SH-SY5Y (cell line): Measurements from ENCODE around the gene STX2.

Experiments
- GATA2 ChIP-seq: IDR thresholded peaks from 2 replicates; pipeline ENCODE4 v1.6.1; 2011; ENCODE audit warnings: mild to moderate bottlenecking, low read depth, low read length
- GATA3 ChIP-seq: IDR thresholded peaks from 2 replicates; pipeline ENCODE4 v1.6.1; 2011; ENCODE audit warnings: low read depth, mild to moderate bottlenecking, low read length, moderate library complexity

The STX2 gene

DNA sequence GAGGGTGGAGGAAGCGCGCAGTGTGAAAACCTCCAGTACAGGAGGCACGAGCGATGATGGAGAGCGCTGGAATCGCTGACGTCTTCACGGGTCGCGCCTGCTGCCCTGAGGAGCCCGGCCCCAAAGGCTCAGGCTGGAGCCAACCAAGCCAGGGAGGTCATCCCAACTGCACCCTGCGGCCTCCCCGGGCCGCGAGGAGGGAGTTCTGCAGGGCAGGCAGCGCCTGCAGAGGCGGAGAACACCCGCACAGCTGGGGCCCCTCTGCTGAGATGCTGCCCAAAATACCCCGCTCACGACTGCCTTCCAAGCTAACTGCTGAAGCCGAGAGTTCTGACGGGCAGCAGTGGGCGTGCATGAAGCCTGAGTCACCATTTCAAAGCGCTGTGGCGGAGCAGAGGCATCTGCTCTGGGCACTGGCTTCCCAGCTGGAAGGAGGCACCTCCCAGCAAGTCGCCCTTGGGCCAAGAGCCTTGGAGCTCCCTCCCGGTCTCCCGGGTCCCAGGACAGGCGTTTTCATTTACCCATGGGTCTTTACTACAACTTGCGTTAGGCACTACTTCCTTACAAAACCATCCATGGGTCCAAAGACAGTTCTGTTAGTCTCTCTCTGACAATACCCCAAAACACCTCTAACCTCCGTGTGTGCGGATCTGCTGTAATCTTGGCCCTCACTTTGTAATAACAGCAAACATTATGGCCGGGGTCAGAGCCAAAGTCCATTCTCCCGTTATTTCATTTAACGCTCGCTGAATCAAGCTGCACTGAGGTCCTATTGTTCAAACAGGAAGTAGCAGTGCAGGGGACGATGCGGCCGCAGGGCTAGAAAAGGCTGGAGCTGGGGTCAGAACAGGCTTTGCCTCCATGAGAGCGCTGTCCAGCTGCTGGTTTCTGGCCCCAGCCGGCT lies 62.8 kb downstream of the STX2 start:
- TF ChIP-seq GATA2 = no peak
- TF ChIP-seq GATA3 = no peak

DNA sequence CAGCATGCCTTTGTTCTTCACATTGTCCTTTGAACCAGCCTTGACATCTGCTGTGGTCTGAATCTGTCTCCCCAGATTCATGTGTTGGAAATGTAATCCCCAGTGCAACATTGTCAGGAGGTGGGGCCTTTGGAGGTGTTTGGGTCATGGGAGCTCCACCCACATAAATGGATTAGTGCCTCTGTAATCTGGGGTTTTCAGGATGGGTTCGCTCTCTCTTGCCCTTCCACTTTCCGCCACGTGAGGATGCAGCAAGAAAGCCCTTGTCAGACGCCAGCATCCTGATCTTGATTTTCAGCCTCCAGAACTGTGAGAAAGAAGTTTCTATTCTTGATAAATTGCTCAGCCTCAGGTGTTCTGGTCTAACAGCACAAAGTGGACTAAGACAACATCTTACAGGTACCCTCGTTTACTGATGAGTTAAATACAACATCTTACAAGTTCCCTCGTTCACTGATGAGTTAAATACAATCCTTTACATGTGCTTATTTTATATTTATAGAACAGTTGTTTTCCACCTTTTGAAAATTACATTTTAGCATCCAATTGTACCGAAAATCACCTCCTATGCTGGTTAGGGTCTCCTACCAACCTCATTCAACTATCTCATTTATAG lies 68.5 kb downstream of the STX2 start:
- no peak for TF ChIP-seq GATA3
- no peak for TF ChIP-seq GATA2

- TF ChIP-seq GATA2 = no peak
- no peak for TF ChIP-seq GATA3
Measured at GRCh38 chr12:130768120-130768519, 70.9 kb downstream of the STX2 start.

GRCh38 chr12:130766470-130766869 lies 72.6 kb downstream of the STX2 start:
- TF ChIP-seq GATA2 (no peak), GATA3 (no peak)

- no peak for TF ChIP-seq GATA2
- TF ChIP-seq GATA3 = no peak
Measured at GRCh38 chr12:130765186-130765659, 73.8 kb downstream of the STX2 start.

GRCh38 chr12:130764475-130765185 lies 74.4 kb downstream of the STX2 start:
- TF ChIP-seq GATA3 = no peak

DNA sequence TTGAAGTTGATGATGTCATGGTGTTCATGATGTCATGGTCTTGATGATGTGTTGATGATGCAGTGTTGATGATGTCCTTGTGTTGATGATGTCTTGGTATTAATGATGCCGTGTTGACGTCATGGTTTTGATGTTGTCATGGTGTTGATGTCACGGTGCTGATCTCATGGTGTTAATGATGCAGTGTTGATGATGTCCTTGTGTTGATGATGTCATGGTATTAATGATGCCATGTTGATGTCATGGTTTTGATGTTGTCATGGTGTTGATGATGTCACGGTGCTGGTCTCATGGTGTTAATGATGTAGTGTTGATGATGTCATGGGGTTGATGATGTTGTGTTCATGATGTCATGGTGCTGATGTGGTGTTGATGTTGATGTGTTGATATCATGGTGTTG lies 75.0 kb downstream of the STX2 start:
- TF ChIP-seq GATA3 (no peak), GATA2 (no peak)

DNA sequence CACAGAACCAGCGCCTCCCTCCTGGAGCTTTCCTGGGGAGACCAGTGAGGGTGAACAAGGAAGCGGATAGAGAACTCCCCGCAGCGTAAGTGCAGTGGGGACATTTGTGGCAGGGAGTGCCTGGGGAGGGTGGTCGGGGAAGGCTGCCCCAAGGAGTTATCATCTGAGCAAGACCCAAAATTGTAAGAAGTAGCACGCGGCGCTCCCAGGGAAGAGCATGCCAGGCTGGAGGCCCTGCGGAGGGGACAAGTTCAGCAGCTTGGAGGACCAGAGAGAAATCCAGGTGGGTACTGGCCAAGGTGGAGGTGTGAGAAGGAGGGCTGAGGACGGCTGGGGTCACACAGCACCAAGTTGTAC lies 76.8 kb downstream of the STX2 start:
- TF ChIP-seq GATA2 (no peak), GATA3 (no peak)

DNA sequence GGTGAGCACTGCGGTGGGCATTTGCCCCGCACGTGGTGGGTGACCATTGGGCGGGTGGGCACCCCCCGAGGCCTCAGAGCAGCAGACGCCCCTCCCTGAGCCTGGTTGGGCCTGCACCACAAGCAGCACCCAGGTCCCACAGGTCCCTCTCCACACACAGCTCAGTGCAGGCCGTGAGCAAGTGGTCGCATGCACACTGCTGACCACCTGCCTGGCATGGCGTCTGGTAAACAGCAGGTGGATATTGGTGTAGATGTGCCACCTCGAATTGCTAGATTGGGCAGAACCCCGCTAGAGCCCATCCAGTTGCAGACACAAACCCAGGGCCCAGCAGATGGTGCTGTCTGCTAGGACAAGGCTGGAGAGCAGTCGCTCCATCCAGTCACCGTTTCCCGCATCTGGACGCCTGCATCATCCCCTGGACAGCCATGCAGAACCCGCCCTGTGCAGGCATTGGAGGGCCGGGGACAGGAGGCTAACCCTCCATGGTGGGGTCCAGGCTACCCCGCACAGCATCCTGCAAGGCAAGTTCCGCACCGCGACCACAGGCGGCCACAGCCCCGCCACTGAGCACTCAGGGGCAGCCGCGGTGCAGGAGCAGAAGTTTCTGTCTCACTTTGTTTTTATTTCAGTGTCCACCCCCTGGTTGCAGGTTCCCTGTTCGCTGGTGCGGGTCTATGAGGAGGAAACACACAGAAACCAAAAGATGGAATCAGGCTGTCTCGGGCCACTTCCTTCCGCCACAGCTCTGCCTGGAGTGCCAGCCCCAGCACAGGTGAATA lies 77.3 kb downstream of the STX2 start:
- no peak for TF ChIP-seq GATA3
- TF ChIP-seq GATA2 = no peak

DNA sequence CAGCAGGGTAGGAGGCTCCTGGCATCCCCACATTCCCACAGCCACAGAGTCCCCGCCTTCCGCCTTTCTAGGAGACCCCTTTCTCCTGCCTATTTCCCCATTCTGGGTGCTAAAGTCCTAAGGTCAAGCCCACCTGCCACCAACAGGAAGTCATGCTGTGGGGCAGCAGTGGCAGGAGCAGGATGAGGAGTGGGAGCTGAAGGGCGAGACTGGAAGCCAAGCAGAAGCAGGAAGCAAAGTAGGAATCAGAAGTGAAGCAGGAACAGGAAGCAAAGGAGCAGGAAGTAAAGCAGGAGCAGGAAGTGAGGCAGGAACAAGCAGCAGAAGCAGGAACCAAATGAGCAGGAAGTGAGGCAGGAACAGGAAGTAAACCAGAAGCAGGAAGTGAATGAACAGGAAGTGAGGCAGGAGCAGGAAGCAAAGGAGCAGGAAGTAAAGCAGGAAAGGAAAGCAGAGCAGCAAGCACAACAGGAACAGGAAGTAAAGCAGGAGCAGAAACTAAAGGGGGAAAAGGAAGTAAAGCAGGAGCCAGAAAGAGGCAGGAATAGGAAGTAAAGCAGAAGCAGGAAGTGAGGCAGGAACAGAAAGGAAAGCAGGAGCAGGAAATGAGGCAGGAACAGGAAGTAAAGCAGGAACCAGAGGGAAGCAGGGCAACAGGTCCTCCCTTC lies 84.7 kb downstream of the STX2 start:
- TF ChIP-seq GATA3 (no peak), GATA2 (no peak)

DNA sequence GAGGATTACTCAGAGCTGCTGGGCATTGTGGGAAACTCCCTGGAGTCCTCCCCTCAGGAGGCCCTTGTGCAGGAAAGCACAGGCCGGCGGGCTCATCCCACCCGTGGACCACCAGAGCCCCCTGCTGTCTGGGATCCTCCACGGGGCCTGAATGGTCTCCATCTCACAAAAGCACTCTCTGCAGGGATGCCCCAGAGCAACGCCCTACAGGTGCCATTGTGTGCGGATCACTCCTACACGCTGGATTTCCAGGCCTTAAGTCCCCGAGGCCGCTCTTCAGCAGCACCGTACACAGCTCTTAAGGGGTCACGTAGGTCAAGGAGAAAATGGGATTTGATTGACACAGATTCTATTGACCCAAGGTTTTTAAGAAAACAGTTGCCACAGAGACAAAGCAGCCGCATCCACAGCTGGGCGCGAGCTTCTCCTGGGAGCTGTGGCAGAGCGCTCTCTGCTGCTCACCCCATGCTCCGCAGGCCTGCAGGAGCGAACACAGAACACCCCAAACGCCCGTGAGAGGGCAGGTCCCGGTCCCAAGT lies 86.3 kb downstream of the STX2 start:
- TF ChIP-seq GATA2 = no peak
- TF ChIP-seq GATA3 = no peak

- no peak for TF ChIP-seq GATA2
- no peak for TF ChIP-seq GATA3
Measured at GRCh38 chr12:130748786-130749185, 90.3 kb downstream of the STX2 start.

DNA sequence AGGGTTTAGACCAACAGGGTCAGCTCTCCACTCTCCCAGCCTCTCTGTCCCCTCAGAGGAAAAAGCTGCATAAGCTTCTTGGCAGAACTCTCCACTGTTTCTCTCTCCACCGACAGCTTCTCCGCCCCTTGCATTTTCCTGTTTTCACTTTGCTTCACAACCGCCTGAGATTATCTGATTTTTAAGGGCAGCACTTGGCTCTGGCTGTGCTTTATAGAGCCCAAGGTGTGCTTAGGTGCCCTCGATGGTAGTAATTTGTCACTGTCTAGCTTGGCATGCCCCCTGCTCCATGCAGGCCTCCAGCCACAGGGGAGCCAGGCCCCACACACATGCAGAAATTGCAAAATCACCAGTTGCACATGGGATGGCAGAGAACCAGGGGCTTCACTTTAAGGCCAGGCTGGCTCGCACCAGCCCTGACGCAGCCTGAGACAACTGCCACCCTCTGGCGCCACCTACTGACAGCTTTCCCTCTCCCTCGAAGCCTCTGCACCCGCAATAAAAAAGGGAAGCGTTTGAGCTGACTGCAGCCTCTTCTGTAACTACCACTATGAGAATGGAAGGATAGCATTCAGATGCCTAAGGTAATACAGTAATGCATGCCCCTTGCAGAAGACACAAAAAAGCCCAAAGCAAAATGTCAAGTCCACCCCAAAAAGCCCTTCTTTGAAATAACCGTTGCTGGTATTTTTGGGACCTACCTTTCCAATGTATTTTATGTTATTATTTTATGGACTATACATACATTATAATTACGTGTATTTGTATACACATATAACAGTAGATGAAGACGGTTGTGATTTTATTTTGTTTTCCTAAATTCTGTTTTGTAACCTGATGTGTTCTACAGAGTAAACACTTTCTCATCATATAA lies 90.9 kb downstream of the STX2 start:
- no peak for TF ChIP-seq GATA3
- no peak for TF ChIP-seq GATA2

GRCh38 chr12:130746546-130746945 lies 92.5 kb downstream of the STX2 start:
- TF ChIP-seq GATA2 (no peak), GATA3 (no peak)
